HCT116 (cell line): ENCODE results near the gene SBF2. TPM values are rescaled to one million over a fixed set of nuclear protein-coding genes. Genes with fewer than 3 reads are reported as not detected.

Source experiments
- ATAC-seq: fragments of 200-7000 bp; cut with Tn5 transposase; 2 replicates; pipeline ENCODE4 v1.9.1; 2020; ENCODE audit warnings: mild to moderate bottlenecking, moderate library complexity
- BruUV-seq: library from RNA; stranded (reverse); fragments of 400-500 nt; replicated peaks from 2 replicates; lab custom pipeline; 2021; lab: Mats Ljungman, UMichigan
- CTCF ChIA-PET: fragments of 300-600 bp; sonication (Branson Sonifier 250); formaldehyde crosslinking; loops from one replicate; lab custom pipeline; 2021; ENCODE audit warnings: antibody characterized with exemption; lab: Charles Lee
- POLR2A ChIA-PET: fragments of 300-600, 350-600 bp; sonication (Branson Sonifier 250); formaldehyde crosslinking; loops from one replicate; lab custom pipeline; 2021; ENCODE audit warnings: antibody characterized with exemption; lab: Charles Lee
- RAD21 ChIA-PET, 2 experiments: fragments of 300-600 bp; sonication (Branson Sonifier 250); formaldehyde crosslinking; loops; one replicate each; lab custom pipeline; 2023; ENCODE audit warnings: low total read pairs in 2 of 2; ENCODE audit not compliant: uncharacterized antibody in 2 of 2, unreplicated experiment in 2 of 2, low non-redundant PET in 1 of 2; lab: Charles Lee
- DNase-seq: peaks from one replicate; pipeline ENCODE4 v3.0.0-alpha.2; 2010; ENCODE audit warnings: low read depth, low spot score
- H2AFZ ChIP-seq: fragments of 200-600 bp; shearing (Covaris generic), sonication (generic); 2 replicates; pipeline ENCODE4 v1.6.1; 2017; ENCODE audit warnings: low read depth, mixed run types, mixed read lengths, antibody characterized with exemption, low read length; ENCODE audit not compliant: poor library complexity, severe bottlenecking
- H3K27ac ChIP-seq: 2 replicates; pipeline ENCODE4 v1.5.1; 2012; ENCODE audit warnings: low read depth, low read length
- H3K27me3 ChIP-seq: fragments of 200-600 bp; sonication (generic); 2 replicates; pipeline ENCODE4 v1.6.1; 2016; ENCODE audit warnings: mixed run types, low read length, mixed read lengths; ENCODE audit not compliant: insufficient read depth
- H3K36me3 ChIP-seq, 2 experiments: fragments of 200-500 bp in 1 of 2; fragments of 200-600 bp in 1 of 2; sonication (Bioruptor generic) in 1 of 2; sonication (generic) in 1 of 2; 2 replicates each; pipeline versions ENCODE4 v1.5.1 to v1.6.1; 2014 to 2016; ENCODE audit warnings: low read length in 2 of 2, inconsistent platforms in 1 of 2, mixed read lengths in 1 of 2, mixed run types in 1 of 2; ENCODE audit not compliant: insufficient read depth in 2 of 2, control insufficient read depth in 1 of 2
- H3K4me1 ChIP-seq, 2 experiments: fragments of 200-600 bp in 1 of 2; sonication (generic) in 1 of 2; 2 replicates each; pipeline versions ENCODE4 v1.5.1 to v1.6.1; 2012 to 2017; ENCODE audit warnings: low read length in 2 of 2, inconsistent platforms in 1 of 2, mild to moderate bottlenecking in 1 of 2, mixed read lengths in 1 of 2, mixed run types in 1 of 2, moderate library complexity in 1 of 2; ENCODE audit not compliant: insufficient read depth in 2 of 2, control insufficient read depth in 1 of 2
- H3K4me2 ChIP-seq: fragments of 200-600 bp; sonication (generic); 2 replicates; pipeline ENCODE4 v1.6.1; 2017; ENCODE audit warnings: mixed run types, low read length, mixed read lengths
- H3K4me3 ChIP-seq, 2 experiments: fragments of 200-600 bp in 1 of 2; sonication (generic) in 1 of 2; replicated peaks in 1 of 2; 2 replicates each; pipeline ENCODE4 v1.5.1; 2011 to 2016; ENCODE audit warnings: low read length in 2 of 2, control low read depth in 1 of 2, low read depth in 1 of 2, mild to moderate bottlenecking in 1 of 2, mixed read lengths in 1 of 2, mixed run types in 1 of 2
- H3K79me2 ChIP-seq: fragments of 200-600 bp; sonication (generic); 2 replicates; pipeline ENCODE4 v1.6.1; 2017; ENCODE audit warnings: mild to moderate bottlenecking, mixed run types, low read length, moderate library complexity, mixed read lengths; ENCODE audit not compliant: insufficient read depth
- H3K9ac ChIP-seq: fragments of 200-600 bp; sonication (generic); 2 replicates; pipeline ENCODE4 v1.6.1; 2016; ENCODE audit warnings: low read length, mixed read lengths
- H3K9me2 ChIP-seq: fragments of 200-600 bp; sonication (generic), shearing (Covaris generic); 2 replicates; pipeline ENCODE4 v1.6.1; 2017; ENCODE audit warnings: mixed run types, mild to moderate bottlenecking, moderate library complexity; ENCODE audit not compliant: insufficient read depth
- H3K9me3 ChIP-seq, 2 experiments: fragments of 200-500 bp in 1 of 2; fragments of 200-600 bp in 1 of 2; sonication (Bioruptor generic) in 1 of 2; sonication (generic) in 1 of 2; 2 replicates each; pipeline ENCODE4 v1.6.1; 2014 to 2017; ENCODE audit warnings: low read length in 2 of 2, mixed read lengths in 2 of 2, inconsistent platforms in 1 of 2, low read depth in 1 of 2, mild to moderate bottlenecking in 1 of 2, mixed run types in 1 of 2, moderate library complexity in 1 of 2; ENCODE audit not compliant: control insufficient read depth in 1 of 2, insufficient read depth in 1 of 2
- H4K20me1 ChIP-seq: fragments of 200-600 bp; sonication (generic), shearing (Covaris generic); 2 replicates; pipeline ENCODE4 v1.6.1; 2017; ENCODE audit warnings: mixed run types, mild to moderate bottlenecking, moderate library complexity; ENCODE audit not compliant: insufficient read depth
- CBX3 ChIP-seq: IDR thresholded peaks from 2 replicates; pipeline ENCODE4 v1.6.1; 2012; ENCODE audit warnings: low read depth
- CEBPB ChIP-seq: IDR thresholded peaks from 2 replicates; pipeline ENCODE4 v1.6.1; 2012; ENCODE audit warnings: low read depth
- ELF1 ChIP-seq: IDR thresholded peaks from 2 replicates; pipeline ENCODE4 v1.6.1; 2012; ENCODE audit warnings: low read depth, borderline replicate concordance
- EZH2 ChIP-seq: fragments of 200-600 bp; sonication (generic); IDR thresholded peaks from 2 replicates; pipeline ENCODE4 v1.6.1; 2017; ENCODE audit warnings: antibody characterized with exemption, mixed run types
- EZH2phosphoT487 ChIP-seq: fragments of 200-600 bp; IDR thresholded peaks from 2 replicates; pipeline ENCODE4 v1.6.1; 2018; ENCODE audit warnings: antibody characterized with exemption, borderline replicate concordance
- JUND ChIP-seq: IDR thresholded peaks from 2 replicates; pipeline ENCODE4 v1.6.1; 2012
- POLR2A ChIP-seq: IDR thresholded peaks from 2 replicates; pipeline ENCODE4 v1.7.0; 2011; ENCODE audit warnings: borderline replicate concordance; ENCODE audit not compliant: insufficient read depth, insufficient read length; ENCODE audit errors: extremely low read depth
- POLR2AphosphoS5 ChIP-seq: IDR thresholded peaks from 2 replicates; pipeline ENCODE4 v1.6.1; 2011; ENCODE audit warnings: mild to moderate bottlenecking, low read depth, low read length, moderate library complexity
- RAD21 ChIP-seq: IDR thresholded peaks from 2 replicates; pipeline ENCODE4 v1.6.1; 2012; ENCODE audit warnings: low read depth, mild to moderate bottlenecking
- SIN3A ChIP-seq: IDR thresholded peaks from 2 replicates; pipeline ENCODE4 v1.6.1; 2012; ENCODE audit warnings: low read depth
- SP1 ChIP-seq: IDR thresholded peaks from 2 replicates; pipeline ENCODE4 v1.6.1; 2012; ENCODE audit warnings: low read depth
- SRF ChIP-seq: IDR thresholded peaks from 2 replicates; pipeline ENCODE4 v1.6.1; 2012; ENCODE audit warnings: low read depth
- TCF7L2 ChIP-seq: IDR thresholded peaks from 2 replicates; pipeline ENCODE4 v1.7.0; 2011; ENCODE audit warnings: borderline replicate concordance, inconsistent platforms; ENCODE audit not compliant: insufficient read depth, insufficient read length; ENCODE audit errors: extremely low read depth
- YY1 ChIP-seq: IDR thresholded peaks from 2 replicates; pipeline ENCODE4 v1.6.1; 2011; ENCODE audit warnings: low read length, low read depth, moderate library complexity, mild to moderate bottlenecking; ENCODE audit not compliant: insufficient replicate concordance; ENCODE audit errors: extremely low read depth
- ZFX ChIP-seq: fragments of 450-650 bp; IDR thresholded peaks from 2 replicates; pipeline ENCODE4 v1.6.1; 2017
- intact Hi-C: fragments of 100-400 bp; cut with micrococcal nuclease; formaldehyde crosslinking; loops from 2 replicates; pipeline ENCODE4 v1.10.0; 2022
- total RNA-seq: library from RNA; stranded (reverse); gene quantifications from one replicate; pipeline ENCODE4 v1.2.1, GENCODE V29; 2021; ENCODE audit not compliant: unreplicated experiment
- TF ChIP-seq, protein P1 (sequence below): IDR thresholded peaks from 2 replicates; pipeline ENCODE4 v1.6.1; 2012
- TF ChIP-seq, protein P2 (sequence below): IDR thresholded peaks from 2 replicates; pipeline ENCODE4 v1.6.1; 2011; ENCODE audit warnings: mild to moderate bottlenecking, low read length, moderate library complexity; ENCODE audit not compliant: insufficient replicate concordance; ENCODE audit errors: extremely low read depth

Gene SBF2
- total RNA-seq, 1 experiment from 2014 or later = 35.0 TPM

DNA sequence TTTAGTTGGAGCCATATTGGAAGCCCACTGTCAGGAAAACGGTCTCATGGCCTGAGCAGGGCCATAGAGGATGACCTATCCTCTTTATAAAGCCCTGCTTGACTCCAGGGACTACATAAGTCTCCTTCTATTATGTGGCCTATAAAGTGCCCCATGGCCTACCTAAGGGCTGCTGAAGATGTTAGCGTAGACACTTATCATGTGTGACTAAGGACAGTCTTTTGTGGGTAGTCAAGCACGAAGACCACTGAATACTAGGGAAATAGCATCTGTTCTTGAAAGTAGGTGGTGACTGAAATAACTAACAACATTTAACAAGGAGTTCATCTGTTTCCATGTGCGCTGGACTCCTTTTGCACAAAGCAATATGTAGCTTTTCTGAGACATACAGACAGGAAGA, 513.1 kb downstream of the SBF2 start:
- H3K9me2 ChIP-seq = no peaks in the 10 kb centered on the region
- ATAC-seq = no peak
- peaks cover 3% of the 10 kb centered on the region; the same call in 1 of the 2 replicates for H3K79me2 ChIP-seq
- no peaks in the 10 kb centered on the region for H3K9me3 ChIP-seq
- H3K4me3 ChIP-seq = no peak overlapping the region
- no peak overlapping the region for H2AFZ ChIP-seq
- H3K27ac ChIP-seq = no peak overlapping the region
- RAD21 ChIA-PET = no interaction called here
- no peak for TF ChIP-seq ELF1
- TF ChIP-seq, protein P1, sequence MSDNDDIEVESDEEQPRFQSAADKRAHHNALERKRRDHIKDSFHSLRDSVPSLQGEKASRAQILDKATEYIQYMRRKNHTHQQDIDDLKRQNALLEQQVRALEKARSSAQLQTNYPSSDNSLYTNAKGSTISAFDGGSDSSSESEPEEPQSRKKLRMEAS = no peak
- TF ChIP-seq SIN3A = no peak
- TF ChIP-seq SP1 = no peak
- TF ChIP-seq EZH2phosphoT487 = no peak
- no peak for TF ChIP-seq EZH2
- no peak for TF ChIP-seq YY1
- TF ChIP-seq ZFX = no peak
- TF ChIP-seq POLR2AphosphoS5 = no peak
- TF ChIP-seq JUND = no peak
- TF ChIP-seq, protein P2, sequence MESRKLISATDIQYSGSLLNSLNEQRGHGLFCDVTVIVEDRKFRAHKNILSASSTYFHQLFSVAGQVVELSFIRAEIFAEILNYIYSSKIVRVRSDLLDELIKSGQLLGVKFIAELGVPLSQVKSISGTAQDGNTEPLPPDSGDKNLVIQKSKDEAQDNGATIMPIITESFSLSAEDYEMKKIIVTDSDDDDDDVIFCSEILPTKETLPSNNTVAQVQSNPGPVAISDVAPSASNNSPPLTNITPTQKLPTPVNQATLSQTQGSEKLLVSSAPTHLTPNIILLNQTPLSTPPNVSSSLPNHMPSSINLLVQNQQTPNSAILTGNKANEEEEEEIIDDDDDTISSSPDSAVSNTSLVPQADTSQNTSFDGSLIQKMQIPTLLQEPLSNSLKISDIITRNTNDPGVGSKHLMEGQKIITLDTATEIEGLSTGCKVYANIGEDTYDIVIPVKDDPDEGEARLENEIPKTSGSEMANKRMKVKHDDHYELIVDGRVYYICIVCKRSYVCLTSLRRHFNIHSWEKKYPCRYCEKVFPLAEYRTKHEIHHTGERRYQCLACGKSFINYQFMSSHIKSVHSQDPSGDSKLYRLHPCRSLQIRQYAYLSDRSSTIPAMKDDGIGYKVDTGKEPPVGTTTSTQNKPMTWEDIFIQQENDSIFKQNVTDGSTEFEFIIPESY = no peak
- no peak for TF ChIP-seq CEBPB
- no peak for TF ChIP-seq RAD21
- no peak for TF ChIP-seq SRF
- no peak for TF ChIP-seq POLR2A
- TF ChIP-seq CBX3 = no peak
- no peak for TF ChIP-seq TCF7L2
- H4K20me1 ChIP-seq = no peaks in the 10 kb centered on the region
- H3K4me2 ChIP-seq = no peak overlapping the region
- CTCF ChIA-PET = no interaction called here
- no TSS peak for BruUV-seq
- no peaks in the 10 kb centered on the region for H3K4me1 ChIP-seq
- POLR2A ChIA-PET = no interaction called here
- intact Hi-C loops = no loop called here
- H3K36me3 ChIP-seq = 0 out of 4 replicates have a peak, but pooled peaks cover 0 to 8% of the 10 kb centered on the region in 2 experiments
- H3K27me3 ChIP-seq = no peaks in the 10 kb centered on the region
- no peak overlapping the region for H3K9ac ChIP-seq
- no peak for DNase-seq
